HG03045 (cell line): Measurements from ENCODE around the gene AZU1.

Experiments used
- ATAC-seq: cut with Tn5 transposase; IDR thresholded peaks from one replicate; pipeline ENCODE4 v1.9.1; 2021; ENCODE audit warnings: mild to moderate bottlenecking, moderate library complexity; ENCODE audit not compliant: unreplicated experiment

The AZU1 gene, protein sequence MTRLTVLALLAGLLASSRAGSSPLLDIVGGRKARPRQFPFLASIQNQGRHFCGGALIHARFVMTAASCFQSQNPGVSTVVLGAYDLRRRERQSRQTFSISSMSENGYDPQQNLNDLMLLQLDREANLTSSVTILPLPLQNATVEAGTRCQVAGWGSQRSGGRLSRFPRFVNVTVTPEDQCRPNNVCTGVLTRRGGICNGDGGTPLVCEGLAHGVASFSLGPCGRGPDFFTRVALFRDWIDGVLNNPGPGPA

DNA sequence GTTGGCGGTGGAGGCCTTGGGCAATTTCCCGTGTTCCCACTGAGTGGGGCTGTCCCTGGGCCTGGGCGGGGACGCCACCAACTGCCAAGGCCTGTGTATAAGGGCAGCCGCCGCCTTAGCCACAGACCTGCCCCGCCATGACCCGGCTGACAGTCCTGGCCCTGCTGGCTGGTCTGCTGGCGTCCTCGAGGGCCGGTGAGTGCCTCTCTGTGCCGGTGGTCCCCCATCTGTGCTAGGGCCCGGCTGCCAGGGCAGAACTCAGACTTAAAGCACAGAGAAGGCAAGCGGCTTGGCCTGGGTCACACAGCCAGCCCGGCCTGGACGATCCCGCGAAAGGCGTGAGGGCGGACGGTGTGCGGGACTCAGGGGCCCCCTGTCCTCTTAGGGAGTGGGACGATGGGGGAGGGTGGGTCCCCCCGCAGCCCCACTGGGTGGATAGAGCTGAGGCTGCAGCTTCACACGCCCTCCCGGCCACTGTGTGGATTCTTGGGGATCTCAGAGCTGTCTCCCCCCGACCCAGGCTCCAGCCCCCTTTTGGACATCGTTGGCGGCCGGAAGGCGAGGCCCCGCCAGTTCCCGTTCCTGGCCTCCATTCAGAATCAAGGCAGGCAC is at the start of gene AZU1:
AZU1 (plus strand) TSS at position 128 of the 612 bp plus-strand sequence; CDS start at position 138, 10 bp downstream.
- no peak for ATAC-seq

DNA sequence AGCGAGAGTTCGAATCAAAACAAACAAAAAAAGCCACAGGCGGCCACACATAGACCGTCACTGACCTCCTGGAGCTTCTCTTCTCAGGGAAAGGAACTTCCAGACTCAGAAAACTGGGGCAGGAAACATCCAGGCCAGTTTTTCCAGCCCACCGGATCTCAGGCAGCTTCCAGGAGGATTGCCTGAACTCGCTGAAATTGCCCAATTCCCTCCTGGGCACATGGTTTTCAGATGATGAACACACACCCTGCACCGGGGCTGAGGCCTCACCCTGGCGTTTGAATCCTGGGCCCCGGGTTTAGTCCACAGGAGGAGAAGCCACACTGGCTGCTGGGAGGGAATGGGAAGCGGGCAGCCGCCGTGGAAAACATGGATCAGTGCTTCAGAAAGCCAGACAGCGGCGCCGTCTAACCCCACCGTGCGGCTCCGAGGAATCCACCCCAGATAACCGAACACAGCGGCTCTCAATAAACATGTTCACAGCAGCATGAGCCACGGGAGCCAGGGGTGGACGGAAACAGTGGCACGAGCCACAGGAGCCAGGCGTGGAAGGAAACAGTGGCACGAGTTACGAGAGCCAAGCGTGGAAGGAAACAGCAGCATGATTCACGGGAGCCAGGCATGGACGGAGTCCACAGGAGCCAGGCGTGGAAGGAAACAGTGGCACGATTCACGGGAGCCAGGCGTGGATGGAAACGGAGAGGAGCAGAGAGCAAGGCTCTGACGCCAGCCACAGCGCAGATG is 48.6 kb upstream of the AZU1 start:
- ATAC-seq = no peak

DNA sequence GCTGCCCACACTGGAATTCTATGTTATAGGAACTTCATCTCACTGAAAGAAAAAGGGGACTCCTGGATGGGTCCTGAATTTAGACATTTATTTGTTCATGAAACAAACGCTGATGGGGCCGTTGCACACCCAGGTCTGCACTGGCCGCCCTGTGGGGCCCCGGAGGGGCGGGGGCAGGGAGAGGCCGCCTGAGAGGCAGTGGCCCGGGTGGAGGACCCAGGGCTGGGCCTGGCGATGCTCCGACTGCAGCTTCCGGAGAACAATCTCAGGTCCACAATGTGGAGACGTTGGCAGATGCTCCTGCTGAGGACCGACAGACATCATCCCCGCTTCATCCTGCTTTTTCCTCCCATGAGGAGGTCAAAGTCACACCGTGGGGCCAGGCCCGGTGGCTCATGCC is 46.7 kb upstream of the AZU1 start:
- ATAC-seq = no peak

DNA sequence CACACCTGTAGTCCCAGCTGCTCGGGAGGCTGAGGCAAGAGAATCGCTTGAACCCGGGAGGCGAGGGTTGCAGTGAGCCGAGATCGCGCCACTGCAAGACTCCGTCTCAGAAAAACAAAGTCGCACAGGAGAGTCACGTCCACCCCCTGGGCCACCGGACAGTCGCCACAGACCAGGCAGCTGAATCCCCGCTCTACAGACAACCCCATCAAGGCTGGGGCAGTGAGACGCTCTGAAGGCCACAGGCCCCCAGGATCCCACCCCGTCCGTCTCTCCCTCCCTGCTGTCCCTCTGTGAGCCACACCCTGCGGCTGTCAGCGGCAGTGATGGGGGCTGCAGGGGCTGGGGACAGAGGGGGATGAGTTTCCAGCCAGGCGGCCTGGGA is 45.8 kb upstream of the AZU1 start:
- ATAC-seq = no peak

DNA sequence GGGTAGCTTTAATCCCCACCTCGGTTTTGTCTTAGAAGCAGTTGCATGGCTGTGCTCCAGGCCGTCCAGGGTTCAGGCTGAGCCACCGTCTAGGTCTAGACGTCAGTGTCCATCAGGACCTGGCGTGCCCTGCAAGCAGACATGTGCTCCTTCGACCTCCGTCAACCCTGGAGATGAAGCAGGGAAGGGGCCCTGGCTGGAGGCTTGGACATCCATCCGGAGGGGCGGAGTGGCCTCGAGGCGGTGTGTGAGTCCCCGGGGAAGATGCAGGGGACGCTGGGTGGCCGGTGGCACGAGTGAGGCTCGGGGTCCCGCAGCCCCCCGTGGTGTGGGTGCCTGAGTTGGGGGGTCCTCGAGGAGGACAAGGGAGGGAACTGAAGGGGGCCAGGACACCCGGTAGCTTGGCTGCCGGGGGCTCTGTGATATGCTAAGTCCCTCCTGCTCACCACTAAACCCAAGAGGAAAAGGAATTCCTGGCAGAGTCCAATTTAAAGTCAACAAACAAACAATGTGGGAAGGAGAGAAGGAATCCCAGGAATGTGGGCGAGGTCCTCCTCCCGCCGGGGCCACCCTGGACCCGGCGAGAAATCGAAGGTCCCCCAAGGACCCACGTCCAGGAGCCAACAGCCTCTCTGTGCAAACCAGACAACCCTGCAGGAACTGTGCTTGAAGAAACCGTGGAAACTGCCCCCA is 45.3 kb upstream of the AZU1 start:
- no peak for ATAC-seq

DNA sequence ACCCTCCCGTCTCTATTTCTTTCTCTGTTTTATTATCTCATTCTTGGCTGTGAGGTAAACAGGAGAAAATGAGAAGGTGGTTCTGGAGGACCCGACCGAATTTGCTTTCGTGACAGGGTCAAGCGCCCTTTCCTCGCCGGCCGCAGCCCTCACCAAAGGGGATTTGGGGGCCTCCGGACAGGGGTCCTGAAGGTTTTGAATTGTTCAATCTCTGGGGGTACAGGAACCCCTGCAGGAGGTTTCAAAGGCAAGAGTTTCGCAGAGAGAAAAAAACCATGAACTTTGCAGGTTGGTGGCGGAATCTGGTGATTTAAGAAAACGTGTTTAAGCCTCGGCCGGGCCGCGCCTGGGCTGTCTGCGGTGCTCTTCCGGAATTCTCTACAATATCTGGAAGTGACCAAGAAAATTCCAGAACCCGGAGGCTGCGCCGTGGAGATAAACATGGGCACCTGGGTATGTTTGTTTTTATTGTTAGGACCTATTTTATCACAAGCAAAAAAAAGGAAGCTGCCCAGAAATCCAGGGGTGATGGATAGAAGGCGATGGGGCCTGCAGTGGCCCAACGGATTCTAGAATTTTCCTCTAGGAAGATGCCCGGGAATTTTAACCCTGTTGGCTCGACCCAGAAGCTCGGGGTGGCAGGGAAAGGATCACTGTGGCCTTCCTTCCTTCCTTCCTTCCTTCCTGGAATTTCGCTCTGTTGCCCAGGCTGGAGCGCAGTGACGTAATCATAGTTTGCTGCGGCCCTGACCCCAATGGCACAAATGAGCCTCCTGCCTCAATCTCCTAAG is 44.6 kb upstream of the AZU1 start:
- ATAC-seq = no peak

DNA sequence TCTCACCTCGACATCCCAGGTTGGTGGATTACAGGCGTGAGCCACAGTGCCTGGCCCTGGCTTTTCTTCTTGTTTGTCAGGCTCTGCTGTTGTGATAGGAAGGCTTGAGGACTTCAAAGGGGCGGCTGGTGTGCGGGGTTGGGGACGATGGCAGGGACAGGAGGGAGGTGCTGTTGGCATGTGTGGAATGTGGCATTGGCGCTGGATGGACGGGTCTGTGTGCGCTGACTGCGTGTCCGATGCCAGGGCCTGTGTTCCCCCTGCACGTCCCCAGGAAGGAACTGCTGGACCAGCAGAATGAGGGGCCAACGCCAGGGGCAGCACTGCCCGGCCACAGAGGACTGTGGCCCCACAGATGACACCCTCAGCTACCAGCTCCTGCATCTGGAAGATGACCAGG is 43.1 kb upstream of the AZU1 start:
- ATAC-seq = no peak

DNA sequence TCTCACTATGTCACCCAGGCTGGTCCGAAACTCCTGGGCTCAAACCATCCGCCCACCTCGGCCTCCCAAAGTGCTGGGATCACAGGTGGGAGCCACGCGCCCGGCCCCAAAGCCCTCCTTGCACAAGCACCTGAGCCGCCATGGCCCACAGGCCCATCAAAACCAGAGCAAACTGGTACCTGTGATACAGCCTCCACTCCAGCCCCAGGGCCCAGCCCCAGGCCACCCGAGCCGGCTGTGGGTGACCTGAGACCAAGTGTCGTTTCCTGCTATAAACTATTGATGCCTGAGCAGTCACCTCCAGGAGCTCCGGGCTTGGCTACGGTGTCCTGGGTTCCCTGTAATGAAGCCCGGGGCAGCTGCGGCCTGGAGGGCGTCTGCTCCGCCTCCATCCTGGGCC is 40.1 kb upstream of the AZU1 start:
- ATAC-seq = no peak

DNA sequence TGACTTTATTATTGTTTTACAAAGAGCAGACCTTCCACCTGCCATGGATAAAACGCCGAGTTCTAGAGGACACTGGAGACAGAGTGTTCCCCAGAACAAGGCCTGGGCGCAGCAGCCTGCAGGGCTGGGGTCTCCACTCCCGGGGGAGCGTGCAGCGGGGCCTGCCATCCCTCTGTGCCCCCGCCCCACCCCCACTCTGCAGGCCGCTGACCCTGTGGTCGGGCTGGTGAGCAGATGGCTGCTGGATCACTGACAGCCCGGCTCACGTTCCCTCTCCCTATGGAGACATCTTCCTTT is 39.0 kb upstream of the AZU1 start:
- no peak for ATAC-seq

DNA sequence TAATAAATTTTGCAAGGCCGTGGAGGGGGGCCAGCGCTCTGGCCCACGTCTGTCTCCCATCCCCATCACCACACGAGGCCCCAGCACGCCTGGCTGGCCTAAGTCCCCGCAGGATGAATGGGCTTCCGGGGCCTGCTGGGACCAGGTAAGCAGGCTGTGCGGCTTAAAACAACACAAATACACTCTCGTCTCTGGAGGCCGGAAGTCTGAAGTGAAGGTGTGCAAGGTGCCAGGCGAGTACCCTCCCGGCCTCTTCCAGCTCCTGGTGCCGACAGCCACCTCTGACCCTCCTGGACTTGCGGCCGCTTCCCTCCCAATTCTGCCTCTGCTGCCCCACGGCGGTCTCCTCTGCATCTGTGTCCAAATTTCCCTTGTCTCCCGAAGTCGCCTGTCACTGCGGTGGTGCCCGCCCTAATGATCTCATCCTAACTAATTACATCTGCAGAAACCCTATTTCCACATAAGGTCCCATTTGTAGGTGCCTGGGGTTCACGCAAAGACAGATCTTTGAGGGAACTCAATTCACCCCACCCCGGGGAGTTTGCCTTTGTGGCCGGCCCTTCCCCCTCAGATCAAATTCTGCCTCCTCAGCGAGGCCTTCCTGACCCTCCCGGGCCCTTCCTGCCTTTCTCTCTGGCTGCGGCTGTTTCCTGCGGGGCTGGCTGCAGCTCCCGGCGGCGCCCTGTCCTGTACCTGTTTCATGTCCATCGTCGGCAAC is 38.5 kb upstream of the AZU1 start:
- no peak for ATAC-seq

DNA sequence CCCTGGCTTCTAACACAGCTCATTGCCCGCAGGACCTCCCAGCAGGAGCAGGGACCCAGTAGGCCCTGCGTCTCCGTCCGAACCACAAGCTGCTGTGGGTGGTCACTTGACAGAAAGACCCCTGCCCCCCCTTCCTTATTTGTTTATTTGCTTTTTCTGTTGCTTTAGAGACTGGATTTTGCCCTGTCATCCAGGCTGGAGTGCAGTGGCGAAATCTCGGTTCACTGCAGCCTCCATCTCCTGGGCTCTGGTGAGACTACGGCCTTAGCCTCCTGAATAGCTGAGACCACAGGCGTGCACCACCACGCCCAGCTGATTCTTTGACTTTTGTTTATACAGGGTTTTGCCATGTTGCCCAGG is 38.0 kb upstream of the AZU1 start:
- ATAC-seq = no peak

DNA sequence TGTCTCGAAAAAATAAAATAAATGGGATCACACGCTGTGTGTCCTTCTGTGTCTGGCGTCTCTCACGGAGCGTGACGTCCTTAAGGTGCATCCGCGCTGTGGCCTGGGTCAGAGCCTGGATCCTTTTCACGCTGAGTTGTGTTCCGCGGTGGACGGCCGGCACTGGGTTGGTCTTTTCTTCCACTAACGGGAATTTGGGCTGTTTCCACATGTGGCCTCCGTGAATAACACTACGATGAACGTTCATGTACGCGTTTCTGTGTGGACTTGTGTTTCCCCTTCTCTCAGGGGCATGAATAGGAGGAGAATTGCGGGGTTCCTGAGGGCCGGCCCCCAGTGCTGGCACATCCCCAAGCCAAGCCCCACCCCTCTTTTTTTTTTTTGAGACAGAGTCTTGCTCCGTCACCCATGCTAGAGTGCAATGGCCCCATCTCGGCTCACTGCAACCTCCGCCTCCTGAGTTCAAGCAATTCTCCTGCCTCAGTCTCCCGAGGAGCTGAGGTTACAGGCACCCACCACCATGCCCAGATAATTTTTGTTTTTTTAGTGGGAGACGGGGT is 36.5 kb upstream of the AZU1 start:
- no peak for ATAC-seq

DNA sequence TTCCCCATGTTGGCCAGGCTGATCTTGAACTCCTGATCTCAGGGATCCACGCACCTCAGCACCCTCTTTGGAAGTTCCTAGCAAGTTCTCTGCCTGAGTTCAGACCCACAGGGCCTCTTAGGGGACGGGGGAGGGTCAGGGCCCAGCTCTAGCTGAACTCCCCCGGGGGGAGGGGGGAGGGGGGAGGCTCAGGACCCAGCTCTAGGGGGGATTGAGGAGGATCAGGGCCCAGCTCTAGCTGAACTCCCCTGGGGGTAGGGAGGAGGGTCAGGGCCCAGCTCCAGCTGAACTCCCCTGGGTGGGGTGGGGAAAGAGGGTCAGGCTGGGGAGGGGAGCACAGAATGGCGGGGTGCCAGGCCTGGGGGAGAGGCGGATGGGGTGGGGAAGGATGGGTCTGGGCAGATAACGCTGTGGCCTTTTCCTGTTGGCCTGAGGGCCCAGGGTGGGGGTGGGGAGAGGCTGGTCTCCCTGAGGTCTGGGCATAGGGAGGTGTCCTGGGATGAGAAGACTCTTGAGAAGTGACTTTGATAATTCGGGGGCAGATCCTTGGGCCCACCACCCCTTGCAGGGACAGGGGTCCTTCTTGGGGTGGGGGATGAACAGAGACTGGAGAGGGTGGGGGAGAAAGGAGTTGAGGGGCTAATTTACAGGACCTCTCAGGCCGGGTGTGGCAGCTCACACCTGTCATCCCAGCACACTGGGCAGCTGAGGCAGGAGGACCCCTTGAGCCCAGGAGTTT is 35.9 kb upstream of the AZU1 start:
- ATAC-seq = no peak

DNA sequence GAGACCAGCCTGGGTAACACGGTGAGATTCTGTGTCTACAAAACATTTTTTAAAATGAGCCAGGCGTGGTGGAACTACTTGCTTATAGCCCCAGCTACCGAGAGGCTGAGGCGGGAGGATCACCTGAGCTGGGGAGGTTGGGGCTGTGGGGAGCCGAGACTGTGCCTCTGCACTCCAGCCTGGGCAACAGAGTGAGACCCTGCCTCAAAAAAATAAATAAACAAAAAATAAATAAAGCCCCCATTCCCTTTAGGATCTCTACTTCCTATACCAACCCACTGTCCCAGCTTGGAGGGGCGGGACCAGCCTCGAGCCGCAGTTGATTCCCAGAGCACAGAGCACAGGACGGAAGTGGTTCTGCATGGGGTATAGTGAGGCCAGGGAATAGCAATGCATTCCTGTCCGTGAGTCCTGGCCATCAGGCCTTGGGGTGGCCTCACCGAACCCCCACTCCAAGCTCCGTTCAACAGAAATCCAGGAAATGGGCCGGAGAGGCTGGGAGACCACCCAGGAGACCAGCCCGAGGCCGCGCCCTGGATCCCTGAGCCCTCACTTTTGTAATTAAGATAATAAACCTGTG is 35.2 kb upstream of the AZU1 start:
- ATAC-seq = no peak

DNA sequence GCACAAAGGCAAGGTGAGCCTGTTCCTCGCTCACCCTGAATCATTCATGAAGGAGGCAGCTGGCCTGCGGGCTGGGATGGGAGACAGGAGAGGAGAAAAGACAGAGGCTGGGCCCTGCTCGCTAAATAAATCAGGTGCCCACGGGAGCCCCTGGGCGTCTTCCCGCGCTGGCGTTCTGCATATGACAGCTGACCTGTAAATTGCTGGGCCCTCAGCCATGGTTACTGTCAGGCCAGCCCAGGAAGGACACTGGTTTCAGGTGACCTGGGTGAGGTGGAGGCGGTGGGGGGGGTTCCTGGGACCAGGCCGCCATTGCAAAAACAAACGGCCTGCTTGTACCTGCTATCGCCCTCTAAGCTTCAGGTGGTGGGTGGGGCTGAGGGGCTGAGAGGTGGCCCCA is 33.8 kb upstream of the AZU1 start:
- no peak for ATAC-seq

DNA sequence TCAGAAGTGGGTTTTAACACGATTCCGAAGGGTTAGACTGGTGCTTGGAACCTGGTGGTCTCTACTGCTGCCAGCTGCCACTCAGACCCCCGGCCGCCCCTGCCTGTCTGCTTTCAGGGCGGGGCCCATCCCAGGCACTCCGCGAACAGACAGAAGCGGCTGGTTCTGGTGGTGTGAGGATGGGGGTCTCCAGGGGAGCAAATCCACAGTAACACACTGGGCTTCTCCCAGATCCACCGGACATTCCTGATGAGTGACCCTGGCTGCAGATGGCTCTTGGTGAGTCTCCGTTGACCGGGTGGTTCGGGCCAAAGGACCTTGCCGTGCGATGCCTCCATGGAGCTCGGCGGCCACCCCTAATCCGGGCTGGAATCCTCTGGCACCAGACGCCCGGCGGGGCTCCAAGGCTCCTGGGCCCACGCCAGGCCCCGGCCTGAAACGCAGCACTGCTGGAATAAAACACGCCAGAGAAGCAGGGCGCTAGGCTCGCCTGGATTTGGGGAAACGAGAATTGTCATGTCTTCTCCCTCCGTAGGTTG is 32.5 kb upstream of the AZU1 start:
- no peak for ATAC-seq

DNA sequence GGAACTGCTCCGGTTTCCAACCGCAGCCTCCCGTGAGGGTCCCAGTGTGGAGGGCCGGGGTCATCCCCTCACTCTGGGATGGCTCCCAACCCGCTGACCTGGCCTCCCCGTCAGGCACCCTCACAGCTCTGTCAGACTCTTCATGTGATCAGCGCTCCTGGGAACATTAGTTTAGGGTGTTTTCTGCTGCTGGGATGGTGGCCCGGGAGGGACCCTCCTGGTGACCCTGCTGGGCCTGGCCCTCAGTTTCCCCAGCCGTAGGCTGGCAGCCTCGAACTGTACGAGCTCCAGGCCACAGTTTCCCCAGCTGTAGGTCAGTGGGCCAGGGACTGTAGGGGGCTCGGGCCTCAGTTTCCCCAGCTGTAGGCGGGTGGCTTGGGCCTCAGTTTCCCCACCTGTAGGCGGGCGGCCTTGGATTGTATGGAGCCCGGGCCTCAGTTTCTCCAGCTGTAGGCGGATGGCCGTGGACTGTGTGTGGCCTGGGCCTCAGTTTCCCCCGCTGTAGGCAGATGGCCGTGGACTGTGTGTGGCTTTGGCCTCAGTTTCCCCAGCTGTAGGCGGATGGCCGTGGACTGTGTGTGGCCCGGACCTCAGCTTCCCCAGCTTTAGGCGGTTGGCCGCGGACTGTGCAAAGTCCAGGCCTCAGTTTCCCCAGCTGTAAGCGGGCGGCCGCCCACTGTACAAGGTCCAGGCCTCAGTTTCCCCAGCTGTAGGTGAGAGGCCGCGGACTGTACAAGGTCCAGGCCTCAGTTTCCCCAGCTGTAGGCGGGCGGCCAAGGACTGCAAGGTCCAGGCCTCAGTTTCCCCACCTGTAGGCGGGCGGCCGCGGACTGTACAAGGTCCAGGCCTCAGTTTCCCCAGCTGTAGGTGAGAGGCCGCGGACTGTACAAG is 31.7 kb upstream of the AZU1 start:
- no peak for ATAC-seq
